Stimulated activated CD4-positive, alpha-beta T cell treated with anti-CD3 and anti-CD28 coated beads, Interleukin-2, amount 100 ng/mL, for 4 hours (primary cell): ENCODE data around the gene NFATC2IP.
"Not testable (repeated sequence)": the region's sequence is repeated elsewhere in the genome, so short reads cannot be mapped to it uniquely, and the experiment has no call there.

Experiments
- DNase-seq: peaks from one replicate; pipeline ENCODE4 v3.0.0-alpha.2; 2020; ENCODE audit warnings: low read depth

Gene NFATC2IP

GRCh38 chr16:28926284-28926683 is 24.5 kb upstream of the NFATC2IP start:
- not testable (repeated sequence) for DNase-seq

- DNase-seq = no peak
These were observed 22.9 kb upstream of the NFATC2IP start for GRCh38 chr16:28927815-28928214.

- no peak for DNase-seq
These were observed 20.5 kb upstream of the NFATC2IP start for GRCh38 chr16:28930203-28930602.

- DNase-seq = no peak
These were observed 20.1 kb upstream of the NFATC2IP start for GRCh38 chr16:28930652-28931051.

- DNase-seq = no peak
These were observed 18.9 kb upstream of the NFATC2IP start, which contains the start of gene CD19 for GRCh38 chr16:28931801-28932225. CD19 (plus strand) TSS chr16:28931971; CDS start chr16:28932001, 30 bp downstream.

- no peak for DNase-seq
These were observed 18.2 kb upstream of the NFATC2IP start for GRCh38 chr16:28932339-28933141.

- DNase-seq = no peak
These were observed 17.6 kb upstream of the NFATC2IP start for GRCh38 chr16:28933171-28933570.

- DNase-seq = no peak
These were observed 15.4 kb upstream of the NFATC2IP start for GRCh38 chr16:28935346-28935745.

GRCh38 chr16:28935924-28936783 is 14.6 kb upstream of the NFATC2IP start:
- DNase-seq = peak; percentile 75

- DNase-seq = no peak
These were observed 14.0 kb upstream of the NFATC2IP start for GRCh38 chr16:28936784-28937155.

GRCh38 chr16:28937222-28937876 is 13.4 kb upstream of the NFATC2IP start:
- DNase-seq = no peak

- DNase-seq = no peak
These were observed 12.0 kb upstream of the NFATC2IP start for GRCh38 chr16:28938721-28939120.

GRCh38 chr16:28939825-28940224 is 10.9 kb upstream of the NFATC2IP start:
- not testable (repeated sequence) for DNase-seq

- DNase-seq = no peak
These were observed 7.5 kb upstream of the NFATC2IP start for GRCh38 chr16:28943281-28943680.

- DNase-seq = no peak
These were observed 4.1 kb upstream of the NFATC2IP start for GRCh38 chr16:28946681-28947080.

GRCh38 chr16:28951410-28951943 is 740 bp downstream of the NFATC2IP start:
- no peak for DNase-seq

GRCh38 chr16:28958216-28958615 is 7.5 kb downstream of the NFATC2IP start:
- DNase-seq = no peak

- no peak for DNase-seq
These were observed 8.1 kb downstream of the NFATC2IP start for GRCh38 chr16:28958836-28959235.

GRCh38 chr16:28964072-28964471 is 13.3 kb downstream of the NFATC2IP start:
- no peak for DNase-seq

- DNase-seq = no peak
These were observed 13.8 kb downstream of the NFATC2IP start for GRCh38 chr16:28964496-28964895.

GRCh38 chr16:28967156-28967555 is 16.4 kb downstream of the NFATC2IP start:
- DNase-seq = no peak

- DNase-seq = not testable (repeated sequence)
These were observed 19.0 kb downstream of the NFATC2IP start for GRCh38 chr16:28969696-28970095.
